Liver (tissue), 9 donors: ENCODE measurements around the gene INO80C. TPM values are rescaled to one million over a fixed set of nuclear protein-coding genes. Genes with fewer than 3 reads are reported as not detected.
"Not testable (repeated sequence)": the region's sequence is repeated elsewhere in the genome, so short reads cannot be mapped to it uniquely, and the experiment has no call there.

Experiments
- DNase-seq: peaks from one replicate; pipeline ENCODE4 v3.0.0-alpha.2; 2017; ENCODE audit warnings: low spot score
- H3K27ac ChIP-seq, 2 donors: one replicate each; pipeline ENCODE4 v1.7.0; 2013; ENCODE audit warnings: inconsistent platforms in 2 of 2, low read length in 2 of 2, control low read depth in 1 of 2, low read depth in 1 of 2, mild to moderate bottlenecking in 1 of 2
- H3K27me3 ChIP-seq, 4 donors: one replicate each; pipeline versions ENCODE4 v1.6.1 to v1.7.0; 2013; ENCODE audit warnings: low read length in 3 of 4, inconsistent platforms in 1 of 4, mild to moderate bottlenecking in 1 of 4, moderate library complexity in 1 of 4; ENCODE audit not compliant: control insufficient read depth in 4 of 4, insufficient read depth in 4 of 4
- H3K36me3 ChIP-seq, 4 donors: one replicate each; pipeline versions ENCODE4 v1.6.1 to v1.7.0; 2013; ENCODE audit warnings: low read length in 3 of 4, mild to moderate bottlenecking in 3 of 4, low read depth in 1 of 4, moderate library complexity in 1 of 4; ENCODE audit not compliant: control insufficient read depth in 4 of 4, insufficient read depth in 3 of 4
- H3K4me1 ChIP-seq, 4 donors: one replicate each; pipeline versions ENCODE4 v1.6.1 to v1.7.0; 2013; ENCODE audit warnings: low read length in 3 of 4, mild to moderate bottlenecking in 3 of 4, moderate library complexity in 1 of 4; ENCODE audit not compliant: control insufficient read depth in 4 of 4, insufficient read depth in 4 of 4
- H3K4me3 ChIP-seq, 3 donors: one replicate each; pipeline versions ENCODE4 v1.6.1 to v1.7.0; 2013; ENCODE audit warnings: low read length in 3 of 3, control low read depth in 1 of 3, low read depth in 1 of 3, mild to moderate bottlenecking in 1 of 3
- H3K9ac ChIP-seq, 2 donors: one replicate each; pipeline ENCODE4 v1.7.0; 2013; ENCODE audit warnings: low read length in 2 of 2, mild to moderate bottlenecking in 2 of 2, moderate library complexity in 2 of 2, control low read depth in 1 of 2, low read depth in 1 of 2
- H3K9me3 ChIP-seq, 4 donors: one replicate each; pipeline versions ENCODE4 v1.6.1 to v1.7.0; 2013; ENCODE audit warnings: low read length in 3 of 4; ENCODE audit not compliant: control insufficient read depth in 4 of 4
- FOXA1 ChIP-seq: IDR thresholded peaks from 2 replicates; pipeline ENCODE4 v1.6.1; 2016; ENCODE audit warnings: antibody characterized with exemption
- HNF4A ChIP-seq, 2 donors: conservative IDR thresholded peaks; 2 replicates each; pipeline ENCODE4 v1.6.1; 2016; ENCODE audit warnings: antibody characterized with exemption in 2 of 2, mild to moderate bottlenecking in 2 of 2
- HNF4G ChIP-seq: IDR thresholded peaks from 2 replicates; pipeline ENCODE4 v1.6.1; 2016; ENCODE audit warnings: antibody characterized with exemption
- MAX ChIP-seq: IDR thresholded peaks from 2 replicates; pipeline ENCODE4 v1.6.1; 2016; ENCODE audit warnings: antibody characterized with exemption
- NR2F2 ChIP-seq: IDR thresholded peaks from 2 replicates; pipeline ENCODE4 v1.6.1; 2016; ENCODE audit warnings: antibody characterized with exemption
- TAF1 ChIP-seq: conservative IDR thresholded peaks from 2 replicates; pipeline ENCODE4 v1.6.1; 2016; ENCODE audit warnings: antibody characterized with exemption, mild to moderate bottlenecking
- ZBTB33 ChIP-seq: IDR thresholded peaks from 2 replicates; pipeline ENCODE4 v1.6.1; 2016; ENCODE audit warnings: antibody characterized with exemption
- WGBS: extraction: QIAGEN DNeasy Blood & Tissue Kit; methylation state at CpG from one replicate; pipeline ENCODE4 v1.1.7; 2013; 5-methylcytosine and 5-hydroxymethylcytosine counted together
- polyA plus RNA-seq, 2 donors: library from polyadenylated mRNA; stranded (reverse) in 1 of 2; unstranded in 1 of 2; fragments of 200-250 nt in 1 of 2; fragments of >200 nt in 1 of 2; fragmentation: Nextera tagmentation in 1 of 2; extraction: Ambion mirVana in 1 of 2; gene quantifications; one replicate each; pipeline versions ENCODE4 v1.2.1 to v1.2.3, GENCODE V29; 2013 to 2015
- total RNA-seq, 2 donors: library from RNA; depleted of rRNA; stranded (reverse); fragments of >200 nt; gene quantifications; one replicate each; pipeline ENCODE4 v1.2.3, GENCODE V29; 2014
- TF ChIP-seq, protein P1 (sequence below): IDR thresholded peaks from 2 replicates; pipeline ENCODE4 v1.6.1; 2016; ENCODE audit warnings: antibody characterized with exemption, mild to moderate bottlenecking
- donor health status: healthy.
- donor health status: healthy.
- donor health status: healthy.
- donor health status: healthy.
- donor health status: healthy.

Gene INO80C
- total and polyA plus RNA-seq, 4 donors, result 4.6 to 13.4 (median 10.5) TPM

DNA sequence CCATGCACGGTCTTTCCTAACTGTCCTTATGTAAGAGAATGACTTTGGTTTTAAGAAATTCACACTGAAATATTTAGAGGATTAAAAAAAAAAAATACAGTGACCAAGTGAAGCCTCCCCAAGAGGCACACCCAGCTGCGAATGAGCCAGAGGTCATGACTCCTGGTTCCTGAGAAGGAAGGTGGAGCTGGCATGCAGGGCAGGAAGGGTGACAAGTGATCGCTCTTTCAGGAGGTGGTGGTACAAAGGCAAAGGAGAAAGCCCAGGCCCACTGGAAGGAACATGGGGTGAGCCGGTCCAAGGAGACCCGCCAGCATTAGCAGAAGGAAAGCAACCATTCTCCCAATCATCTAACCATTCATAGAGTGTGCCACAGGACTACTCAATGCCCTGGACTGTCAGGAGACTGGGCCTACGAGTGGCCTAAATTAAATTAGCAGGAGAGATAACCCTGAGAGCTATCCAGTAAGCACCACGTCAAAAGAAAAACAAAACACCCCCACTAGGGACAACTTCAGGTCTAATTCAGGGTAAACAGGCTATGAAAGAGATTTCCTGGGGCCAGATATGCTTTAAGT, 7.8 kb downstream of the INO80C start:
- DNase-seq, result no peak

DNA sequence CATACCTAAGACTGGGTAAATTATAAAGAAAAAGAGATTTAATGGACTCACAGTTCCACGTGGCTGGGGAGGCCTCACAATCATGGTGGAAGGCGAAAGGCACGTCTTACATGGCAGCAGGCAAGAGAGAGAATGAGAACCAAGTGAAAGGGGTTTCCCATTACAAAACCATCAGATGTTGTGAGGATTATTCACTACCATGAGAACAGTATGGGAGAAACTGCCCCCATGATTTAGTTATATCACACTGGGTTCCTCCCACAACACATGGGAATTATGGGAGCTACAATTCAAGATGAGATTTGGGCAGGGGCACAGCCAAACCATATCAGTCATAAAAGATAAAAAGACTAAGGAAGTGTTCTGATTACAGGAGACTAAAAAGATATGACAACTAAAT, 8.5 kb downstream of the INO80C start:
- not testable (repeated sequence) for H3K27ac ChIP-seq, DNase-seq, H3K4me3 ChIP-seq, H3K4me1 ChIP-seq, H3K9me3 ChIP-seq, H3K27me3 ChIP-seq, H3K9ac ChIP-seq, H3K36me3 ChIP-seq
- WGBS, result 97% methylated on average over 3 of the region's 3 CpGs

More for the DNA sequence above, 7.8 kb downstream of the INO80C start:
- H3K9me3 ChIP-seq, result no peaks in the 10 kb centered on the region
- H3K4me1 ChIP-seq, result peaks cover 0 to 9% (median 3%) of the 10 kb centered on the region in 4 donors
- H3K36me3 ChIP-seq, result no peaks in the 10 kb centered on the region
- no peak for TF ChIP-seq ZBTB33
- TF ChIP-seq, protein P1, sequence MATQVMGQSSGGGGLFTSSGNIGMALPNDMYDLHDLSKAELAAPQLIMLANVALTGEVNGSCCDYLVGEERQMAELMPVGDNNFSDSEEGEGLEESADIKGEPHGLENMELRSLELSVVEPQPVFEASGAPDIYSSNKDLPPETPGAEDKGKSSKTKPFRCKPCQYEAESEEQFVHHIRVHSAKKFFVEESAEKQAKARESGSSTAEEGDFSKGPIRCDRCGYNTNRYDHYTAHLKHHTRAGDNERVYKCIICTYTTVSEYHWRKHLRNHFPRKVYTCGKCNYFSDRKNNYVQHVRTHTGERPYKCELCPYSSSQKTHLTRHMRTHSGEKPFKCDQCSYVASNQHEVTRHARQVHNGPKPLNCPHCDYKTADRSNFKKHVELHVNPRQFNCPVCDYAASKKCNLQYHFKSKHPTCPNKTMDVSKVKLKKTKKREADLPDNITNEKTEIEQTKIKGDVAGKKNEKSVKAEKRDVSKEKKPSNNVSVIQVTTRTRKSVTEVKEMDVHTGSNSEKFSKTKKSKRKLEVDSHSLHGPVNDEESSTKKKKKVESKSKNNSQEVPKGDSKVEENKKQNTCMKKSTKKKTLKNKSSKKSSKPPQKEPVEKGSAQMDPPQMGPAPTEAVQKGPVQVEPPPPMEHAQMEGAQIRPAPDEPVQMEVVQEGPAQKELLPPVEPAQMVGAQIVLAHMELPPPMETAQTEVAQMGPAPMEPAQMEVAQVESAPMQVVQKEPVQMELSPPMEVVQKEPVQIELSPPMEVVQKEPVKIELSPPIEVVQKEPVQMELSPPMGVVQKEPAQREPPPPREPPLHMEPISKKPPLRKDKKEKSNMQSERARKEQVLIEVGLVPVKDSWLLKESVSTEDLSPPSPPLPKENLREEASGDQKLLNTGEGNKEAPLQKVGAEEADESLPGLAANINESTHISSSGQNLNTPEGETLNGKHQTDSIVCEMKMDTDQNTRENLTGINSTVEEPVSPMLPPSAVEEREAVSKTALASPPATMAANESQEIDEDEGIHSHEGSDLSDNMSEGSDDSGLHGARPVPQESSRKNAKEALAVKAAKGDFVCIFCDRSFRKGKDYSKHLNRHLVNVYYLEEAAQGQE, result no peak
- TF ChIP-seq MAX, result no peak
- TF ChIP-seq HNF4G, result no peak
- peak; percentile 13 for TF ChIP-seq NR2F2
- no peak for TF ChIP-seq FOXA1
- TF ChIP-seq HNF4A (conservative IDR thresholded peaks at IDR 0.05), result no peak
- TF ChIP-seq TAF1, result no peak
- H3K4me3 ChIP-seq, result no peak overlapping the region
- no peaks in the 10 kb centered on the region for H3K27me3 ChIP-seq
- 81% methylated on average over 7 of the region's 7 CpGs for WGBS
- no peak overlapping the region for H3K9ac ChIP-seq
- no peak overlapping the region for H3K27ac ChIP-seq

DNA sequence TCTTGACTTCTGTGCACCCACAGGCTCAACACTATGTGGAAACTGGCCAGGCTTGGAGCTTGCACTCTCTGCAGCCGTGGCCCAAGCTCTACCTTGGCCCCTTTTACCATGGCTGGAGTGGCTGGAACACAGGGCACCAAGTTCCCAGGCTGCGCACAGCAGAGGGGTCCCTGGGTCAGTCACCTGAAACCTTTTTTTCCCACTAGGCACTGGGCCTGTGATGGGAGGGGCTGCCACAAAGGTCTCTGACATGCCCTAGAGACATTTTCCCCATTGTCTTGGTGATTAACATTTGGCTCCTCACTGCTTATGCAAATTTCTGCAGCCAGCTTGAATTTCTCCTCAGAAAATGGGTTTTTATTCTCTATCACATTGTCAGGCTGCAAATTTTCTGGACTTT, 9.4 kb downstream of the INO80C start:
- WGBS, result 97% methylated on average over 2 of the region's 2 CpGs
- not testable (repeated sequence) for H3K36me3 ChIP-seq, DNase-seq, H3K27ac ChIP-seq, H3K27me3 ChIP-seq, H3K9ac ChIP-seq, H3K4me3 ChIP-seq, H3K9me3 ChIP-seq
- peaks cover 0 to 10% (median 3%) of the 10 kb centered on the region in 4 donors for H3K4me1 ChIP-seq
